SK-N-MC (cell line): ENCODE results near the gene MAST2.

Source experiments
- DNase-seq: peaks from one replicate; pipeline ENCODE4 v3.0.0-alpha.2; 2011; ENCODE audit warnings: low read depth, low spot score
- H3K27ac ChIP-seq: fragments of 200-600 bp; sonication (generic); 2 replicates; pipeline ENCODE4 v1.5.1; 2016; ENCODE audit warnings: mixed run types
- H3K36me3 ChIP-seq: fragments of 200-600 bp; sonication (generic); 2 replicates; pipeline ENCODE4 v1.6.1; 2017; ENCODE audit warnings: antibody characterized with exemption, low read length, mixed read lengths; ENCODE audit not compliant: insufficient read depth
- H3K4me3 ChIP-seq: fragments of 200-600 bp; sonication (generic); 2 replicates; pipeline ENCODE4 v1.5.1; 2016
- H3K9ac ChIP-seq: fragments of 200-600 bp; sonication (generic); 2 replicates; pipeline ENCODE4 v1.8.0; 2017; ENCODE audit warnings: mixed run types, mixed read lengths; ENCODE audit not compliant: insufficient read length
- H3K9me3 ChIP-seq: fragments of 200-600 bp; sonication (generic); 2 replicates; pipeline ENCODE4 v1.6.1; 2017; ENCODE audit warnings: low read depth, mild to moderate bottlenecking, antibody characterized with exemption, low read length, moderate library complexity, mixed read lengths
- EZH2 ChIP-seq: fragments of 200-600 bp; sonication (generic); IDR thresholded peaks from one replicate; pipeline ENCODE4 v1.6.1; 2017; ENCODE audit warnings: antibody characterized with exemption
- FOXP2 ChIP-seq: optimal IDR thresholded peaks from 2 replicates; pipeline ENCODE3; 2011; ENCODE audit warnings: mild to moderate bottlenecking, moderate library complexity; ENCODE audit not compliant: insufficient read depth; ENCODE audit errors: extremely low read length, control extremely low read depth
- POLR2AphosphoS5 ChIP-seq: IDR thresholded peaks from 2 replicates; pipeline ENCODE4 v1.6.1; 2012; ENCODE audit warnings: mild to moderate bottlenecking, low read depth, low read length, borderline replicate concordance

Gene MAST2

DNA sequence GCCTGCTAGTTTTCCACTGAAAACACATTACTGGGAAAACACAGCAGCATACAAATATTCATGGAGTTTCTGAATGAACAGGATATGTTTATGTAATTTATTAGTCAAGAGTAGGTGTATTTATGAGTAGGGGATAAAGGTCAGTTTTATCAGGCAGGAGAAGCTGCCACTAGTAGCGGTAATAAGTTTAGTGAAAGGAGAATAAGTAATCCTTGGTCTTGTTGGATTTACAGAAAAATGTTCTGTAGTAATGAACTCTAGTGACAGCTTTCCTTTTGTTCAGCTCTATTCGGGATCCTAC is 1.2 kb downstream of the MAST2 start:
- Histone ChIP-seq H3K36me3 (peaks cover 8% of the 10 kb centered on the region; the same call in 1 of the 2 replicates), H3K27ac (no peak overlapping the region), H3K4me3 (peak overlapping the region; percentile 78)

DNA sequence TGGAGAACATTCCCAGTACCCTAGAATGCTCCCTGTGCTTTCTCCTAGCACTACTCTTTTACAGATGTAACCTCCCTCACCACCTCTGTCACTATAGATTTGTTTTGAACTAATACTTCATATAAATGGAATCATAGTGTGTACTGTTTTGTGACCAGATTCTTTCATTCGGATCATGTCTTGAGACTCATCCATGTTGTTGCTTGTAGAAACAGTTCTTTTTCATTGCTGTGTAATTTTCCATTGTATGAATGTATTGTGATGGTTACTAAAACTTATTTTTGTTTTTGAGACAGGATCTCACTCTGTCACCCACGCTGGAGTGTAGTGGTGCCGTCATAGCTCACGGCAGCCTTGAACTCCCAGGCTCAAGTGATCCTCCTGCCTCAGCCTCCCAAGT is 2.7 kb downstream of the MAST2 start:
- no peaks in the 10 kb centered on the region for H3K9me3 ChIP-seq
- no peak overlapping the region for H3K4me3 ChIP-seq
- no peak overlapping the region for H3K27ac ChIP-seq
- H3K9ac ChIP-seq, result no peak overlapping the region
- DNase-seq, result no peak
- TF ChIP-seq POLR2AphosphoS5 (no peak), FOXP2 (no peak), EZH2 (no peak)
- H3K36me3 ChIP-seq, result peaks cover 8% of the 10 kb centered on the region; the same call in 1 of the 2 replicates

More for the DNA sequence above, 1.2 kb downstream of the MAST2 start:
- Histone ChIP-seq H3K9ac (peak overlapping the region; percentile 46), H3K9me3 (no peaks in the 10 kb centered on the region)
- TF ChIP-seq EZH2, result no peak
- no peak for TF ChIP-seq POLR2AphosphoS5
- no peak for TF ChIP-seq FOXP2
- no peak for DNase-seq

DNA sequence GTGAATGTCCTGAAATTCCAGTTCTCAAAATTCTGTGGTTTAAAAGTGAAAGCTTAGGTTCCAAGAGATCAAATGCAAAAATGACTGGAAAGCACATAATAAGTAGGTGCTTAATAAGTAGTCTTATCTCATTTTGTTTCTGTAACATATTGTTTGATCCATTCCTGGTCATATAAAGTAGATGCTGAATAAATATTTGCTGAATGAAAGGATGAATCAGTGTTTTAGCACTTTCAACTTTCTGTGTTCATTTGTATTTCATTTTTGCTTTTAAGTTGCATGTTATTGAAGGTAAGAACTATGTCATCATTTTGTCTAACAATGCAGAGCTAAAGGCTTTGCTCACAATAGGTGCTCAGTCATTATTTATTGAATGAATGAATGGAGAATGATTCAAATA is 6.3 kb downstream of the MAST2 start:
- no peak for DNase-seq
- Histone ChIP-seq H3K4me3 (no peak overlapping the region), H3K9me3 (no peaks in the 10 kb centered on the region), H3K9ac (no peak overlapping the region), H3K27ac (no peak overlapping the region), H3K36me3 (peaks cover 8% of the 10 kb centered on the region; the same call in 1 of the 2 replicates)
- no peak for TF ChIP-seq EZH2
- no peak for TF ChIP-seq POLR2AphosphoS5
- no peak for TF ChIP-seq FOXP2

DNA sequence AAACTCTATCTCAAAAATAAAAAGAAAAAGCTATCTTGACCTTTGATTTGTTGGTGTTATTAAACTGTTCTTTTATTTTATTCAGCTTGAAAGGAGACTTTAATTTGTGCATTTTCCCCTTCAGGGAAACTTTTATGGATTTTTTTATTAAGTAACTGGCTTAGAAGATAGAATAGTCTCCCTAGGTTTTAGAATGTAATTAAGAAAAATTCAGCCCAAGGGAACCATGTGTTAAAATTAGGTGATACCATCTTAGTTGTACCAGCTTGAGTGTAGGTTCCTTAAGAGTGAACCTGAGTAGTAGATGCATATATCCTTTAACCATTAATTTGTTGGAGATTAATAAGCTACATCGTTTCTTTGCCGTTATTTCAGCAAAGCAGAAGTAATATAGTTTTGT is 11.4 kb downstream of the MAST2 start:
- TF ChIP-seq FOXP2 (no peak), POLR2AphosphoS5 (no peak), EZH2 (no peak)
- Histone ChIP-seq H3K9me3 (no peaks in the 10 kb centered on the region; the same call in 1 of the 2 replicates), H3K36me3 (0 out of 2 replicates have a peak, but pooled peaks cover 1% of the 10 kb centered on the region), H3K27ac (no peak overlapping the region), H3K9ac (no peak overlapping the region), H3K4me3 (no peak overlapping the region)
- no peak for DNase-seq

DNA sequence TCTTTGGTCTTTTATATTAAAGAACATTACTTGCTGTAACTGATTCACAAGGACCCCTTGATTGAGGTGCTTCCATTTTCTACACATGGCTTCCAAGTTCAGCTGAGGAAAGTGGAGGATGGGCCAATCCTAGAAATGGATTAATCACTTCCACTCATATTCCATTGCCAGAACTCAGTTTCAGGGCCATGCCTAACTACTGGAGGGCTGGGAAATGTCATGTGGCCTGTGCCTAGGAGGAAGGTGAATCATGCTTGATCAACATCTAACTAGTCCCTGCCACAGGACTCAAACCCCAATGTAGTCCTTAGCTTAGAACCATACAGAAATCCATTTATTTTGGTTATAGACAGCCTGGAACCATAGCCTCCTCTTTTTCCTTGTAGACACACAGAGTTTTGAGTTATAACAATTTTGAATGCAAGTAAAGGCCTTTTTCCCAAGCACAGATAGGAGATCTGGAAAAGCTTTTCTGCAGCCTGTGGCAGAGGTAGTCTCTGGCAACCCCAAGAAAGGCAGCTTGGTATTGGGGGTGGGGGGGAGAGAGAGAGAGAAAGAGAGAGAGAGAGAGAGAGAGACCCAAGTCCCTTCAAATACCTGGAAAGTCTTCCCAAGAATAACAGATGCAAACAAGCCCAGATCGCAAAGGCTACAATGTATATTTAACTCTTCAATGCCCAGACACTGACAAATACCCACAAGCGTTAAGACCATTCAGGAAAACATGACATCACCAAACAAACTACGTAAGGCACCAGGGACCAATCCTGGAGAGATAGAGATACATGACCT is 12.5 kb downstream of the MAST2 start:
- no peak for DNase-seq
- Histone ChIP-seq H3K4me3 (no peak overlapping the region), H3K9me3 (peaks cover under 1% of the 10 kb centered on the region), H3K9ac (no peak overlapping the region), H3K27ac (no peak overlapping the region), H3K36me3 (0 out of 2 replicates have a peak, but pooled peaks cover 4% of the 10 kb centered on the region)
- TF ChIP-seq FOXP2 (no peak), EZH2 (no peak), POLR2AphosphoS5 (no peak)

DNA sequence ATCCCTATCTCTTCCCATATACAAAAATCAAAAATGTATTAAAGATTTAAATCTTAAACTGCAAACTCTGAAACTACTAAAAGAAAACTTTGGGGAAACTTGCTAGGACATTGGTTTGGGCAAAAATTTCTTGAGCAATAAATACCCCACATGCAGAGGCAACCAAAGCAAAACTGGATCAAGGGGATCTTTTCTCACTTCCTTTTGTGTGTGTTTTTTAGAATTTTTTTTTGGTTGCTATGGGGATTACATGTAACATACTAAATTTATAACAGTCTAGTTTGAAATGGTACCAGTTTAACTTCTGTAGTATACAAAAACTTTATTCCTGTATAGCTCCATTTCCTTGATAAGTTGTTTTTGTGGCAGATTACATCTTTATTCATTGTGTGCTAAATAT is 16.8 kb downstream of the MAST2 start:
- TF ChIP-seq EZH2 (no peak), FOXP2 (no peak), POLR2AphosphoS5 (no peak)
- no peak overlapping the region for H3K4me3 ChIP-seq
- H3K36me3 ChIP-seq, result 0 out of 2 replicates have a peak, but pooled peaks cover 4% of the 10 kb centered on the region
- H3K27ac ChIP-seq, result no peak overlapping the region
- peaks cover 3% of the 10 kb centered on the region for H3K9me3 ChIP-seq
- no peak for DNase-seq
- no peak overlapping the region for H3K9ac ChIP-seq

DNA sequence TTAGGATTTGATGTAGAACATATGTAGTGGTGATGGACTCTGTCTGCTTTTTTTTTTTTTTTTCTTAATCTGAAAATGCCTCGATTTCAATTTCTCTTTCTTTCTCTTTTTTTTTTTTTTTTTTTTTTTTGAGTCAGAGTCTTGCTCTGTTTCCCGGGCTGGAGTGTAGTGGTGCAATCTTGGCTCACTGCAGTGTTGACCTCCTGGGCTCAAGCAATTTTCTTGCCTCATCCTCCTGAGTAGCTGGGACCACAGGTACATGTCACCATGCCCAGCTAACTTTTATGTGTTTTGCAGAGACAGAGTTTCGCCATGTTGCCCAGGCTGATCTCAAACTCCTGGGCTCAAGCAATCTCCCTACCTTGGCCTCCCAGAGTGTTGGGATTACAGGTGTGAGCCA is 17.4 kb downstream of the MAST2 start:
- H3K36me3 ChIP-seq, result peaks cover 4% of the 10 kb centered on the region; the same call in 1 of the 2 replicates
- TF ChIP-seq POLR2AphosphoS5 (no peak), FOXP2 (no peak)
- no peak overlapping the region for H3K9ac ChIP-seq
- H3K27ac ChIP-seq, result no peak overlapping the region
- no peak for DNase-seq
- no peak overlapping the region for H3K4me3 ChIP-seq
- H3K9me3 ChIP-seq, result peaks cover 3% of the 10 kb centered on the region

DNA sequence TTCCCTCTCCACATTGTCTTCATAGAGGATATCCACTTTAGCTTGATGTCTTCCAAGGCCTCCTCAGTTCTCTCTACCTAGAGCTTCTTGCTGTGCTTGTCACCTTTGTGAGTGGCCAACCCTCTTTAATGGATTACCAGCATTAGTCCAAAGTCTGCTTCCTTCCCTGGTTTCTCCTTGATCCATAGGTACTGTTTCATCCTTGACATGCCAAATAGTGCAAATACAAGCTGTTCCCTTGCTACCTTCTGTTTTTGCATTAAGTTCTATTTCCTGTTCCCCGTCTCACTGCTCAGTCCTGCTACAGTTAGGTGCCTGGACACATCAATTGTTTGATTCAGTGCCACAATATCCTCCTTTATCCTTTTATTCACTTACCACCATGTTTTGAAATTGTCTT is 19.2 kb downstream of the MAST2 start:
- Histone ChIP-seq H3K36me3 (peaks cover 4% of the 10 kb centered on the region; the same call in 1 of the 2 replicates), H3K27ac (no peak overlapping the region)

More for the DNA sequence above, 19.2 kb downstream of the MAST2 start:
- no peak overlapping the region for H3K9ac ChIP-seq
- H3K9me3 ChIP-seq, result peaks cover 3% of the 10 kb centered on the region
- no peak overlapping the region for H3K4me3 ChIP-seq
- no peak for TF ChIP-seq EZH2
- TF ChIP-seq POLR2AphosphoS5, result no peak
- TF ChIP-seq FOXP2, result no peak
- DNase-seq, result no peak
